Left hindlimb (tissue), 1 donor: Measurements from ENCODE around the gene DNAI4.
"Not testable (repeated sequence)": the region's sequence is repeated elsewhere in the genome, so short reads cannot be mapped to it uniquely, and the experiment has no call there.

ENCODE experiments used
- DNase-seq: peaks from one replicate; pipeline ENCODE4 v3.0.0-alpha.2; 2018

Gene DNAI4

GRCh38 chr1:66927528-66927927, 2.9 kb upstream of the DNAI4 start:
- no peak for DNase-seq

- DNase-seq: no peak
These were observed 1.3 kb upstream of the DNAI4 start for GRCh38 chr1:66925944-66926343.

GRCh38 chr1:66925558-66925910, 878 bp upstream of the DNAI4 start:
- DNase-seq: no peak

- DNase-seq: no peak
These were observed 4.1 kb downstream of the DNAI4 start for GRCh38 chr1:66920543-66920942.

- no peak for DNase-seq
These were observed 4.8 kb downstream of the DNAI4 start for GRCh38 chr1:66919828-66920227.

GRCh38 chr1:66919063-66919462, 5.6 kb downstream of the DNAI4 start:
- no peak for DNase-seq

- DNase-seq: no peak
These were observed 7.2 kb downstream of the DNAI4 start for GRCh38 chr1:66917476-66917875.

- no peak for DNase-seq
These were observed 8.3 kb downstream of the DNAI4 start for GRCh38 chr1:66916320-66916719.

GRCh38 chr1:66915203-66915602, 9.5 kb downstream of the DNAI4 start:
- DNase-seq: not testable (repeated sequence)

- no peak for DNase-seq
These were observed 30.9 kb downstream of the DNAI4 start for GRCh38 chr1:66893712-66894111.

- no peak for DNase-seq
These were observed 34.0 kb downstream of the DNAI4 start for GRCh38 chr1:66890621-66891020.

- no peak for DNase-seq
These were observed 35.6 kb downstream of the DNAI4 start for GRCh38 chr1:66889030-66889429.

- DNase-seq: no peak
These were observed 48.0 kb downstream of the DNAI4 start for GRCh38 chr1:66876664-66877063.

- no peak for DNase-seq
These were observed 51.5 kb downstream of the DNAI4 start for GRCh38 chr1:66873111-66873510.

GRCh38 chr1:66872024-66872423, 52.6 kb downstream of the DNAI4 start:
- not testable (repeated sequence) for DNase-seq

- DNase-seq: no peak
These were observed 57.2 kb downstream of the DNAI4 start for GRCh38 chr1:66867501-66867900.

GRCh38 chr1:66860529-66860928, 64.1 kb downstream of the DNAI4 start:
- DNase-seq: no peak

- DNase-seq: no peak
These were observed 71.3 kb downstream of the DNAI4 start for GRCh38 chr1:66853379-66853778.

- DNase-seq: no peak
These were observed 71.8 kb downstream of the DNAI4 start for GRCh38 chr1:66852870-66853269.

GRCh38 chr1:66850989-66851388, 73.7 kb downstream of the DNAI4 start:
- DNase-seq: no peak

- no peak for DNase-seq
These were observed 76.5 kb downstream of the DNAI4 start for GRCh38 chr1:66848193-66848592.

- no peak for DNase-seq
These were observed 83.7 kb downstream of the DNAI4 start for GRCh38 chr1:66840929-66841328.

GRCh38 chr1:66834926-66835325, 89.7 kb downstream of the DNAI4 start:
- no peak for DNase-seq

GRCh38 chr1:66833112-66833511, 91.5 kb downstream of the DNAI4 start:
- no peak for DNase-seq

- DNase-seq: no peak
These were observed 93.0 kb downstream of the DNAI4 start for GRCh38 chr1:66831529-66832239.
